ENCODE data around the gene CTNNA1. TPM values are rescaled to one million over a fixed set of nuclear protein-coding genes. Genes with fewer than 3 reads are reported as not detected.

CTNNA1 gene
- total and polyA plus RNA-seq, 9 of the 15 experiments (the other 6 are each of a cell fraction or from before 2014, with no cell fraction given), result 29.6 to 117 (median 89.1) TPM

GRCh38 chr5:138753794-138754698 lies 821 bp downstream of the CTNNA1 start (continued):
- no peak for TF ChIP-seq TCF3 (CRISPR knock-in tag; IDR thresholded peaks at IDR 0.05)
- no peak for TF ChIP-seq PPARD (CRISPR knock-in tag; IDR thresholded peaks at IDR 0.05)
- 0 out of 2 replicates have a peak, but pooled peaks have one; percentile 10 for TF ChIP-seq GABPA (tag; conservative IDR thresholded peaks at IDR 0.05; ENCODE audit: low read depth)
- no peak for TF ChIP-seq ZBTB33 (CRISPR knock-in tag; IDR thresholded peaks at IDR 0.05)
- no peak for TF ChIP-seq HSF4 (CRISPR knock-in tag; IDR thresholded peaks at IDR 0.05; ENCODE audit: borderline replicate concordance)
- no peak for TF ChIP-seq ZKSCAN8 (CRISPR knock-in tag; IDR thresholded peaks at IDR 0.05)
- no peak for TF ChIP-seq NFATC3 (IDR thresholded peaks at IDR 0.05)
- no peak for TF ChIP-seq NFXL1 (CRISPR knock-in tag; IDR thresholded peaks at IDR 0.05)
- TF ChIP-seq ZNF277 (CRISPR knock-in tag; IDR thresholded peaks at IDR 0.05; ENCODE audit: borderline replicate concordance), result no peak
- no peak for TF ChIP-seq ZNF282 (CRISPR knock-in tag; IDR thresholded peaks at IDR 0.05)
- TF ChIP-seq MYNN (IDR thresholded peaks at IDR 0.05), result no peak
- TF ChIP-seq MYNN (CRISPR knock-in tag; IDR thresholded peaks at IDR 0.05), result no peak
- TF ChIP-seq NCOA1 (IDR thresholded peaks at IDR 0.05; ENCODE audit: low read depth), result no peak
- TF ChIP-seq ZNF146 (CRISPR knock-in tag; IDR thresholded peaks at IDR 0.05; ENCODE audit: unreplicated experiment), result no peak
- peak; percentile 35; the same call in 1 of the 2 replicates for TF ChIP-seq CTBP1 (IDR thresholded peaks at IDR 0.05; ENCODE audit: borderline replicate concordance)
- TF ChIP-seq NR2C1 (IDR thresholded peaks at IDR 0.05), result no peak
- peak; percentile 30; the same call in 1 of the 2 replicates for TF ChIP-seq NR2C1 (tag; IDR thresholded peaks at IDR 0.05)
- peak; percentile 81 for TF ChIP-seq ZNF316 (IDR thresholded peaks at IDR 0.05)
- no peak for TF ChIP-seq VEZF1 (CRISPR knock-in tag; IDR thresholded peaks at IDR 0.05)
- TF ChIP-seq TAF9B (IDR thresholded peaks at IDR 0.05; ENCODE audit: partially characterized antibody), result no peak
- no peak for TF ChIP-seq GATAD2A (IDR thresholded peaks at IDR 0.05)
- TF ChIP-seq FOS (IDR thresholded peaks at IDR 0.05; ENCODE audit: extremely low read depth, insufficient read length), result no peak
- TF ChIP-seq CC2D1A (IDR thresholded peaks at IDR 0.05), result no peak
- peak; percentile 54 to 74 for TF ChIP-seq KDM1A (IDR thresholded peaks at IDR 0.05)
- no peak for TF ChIP-seq MCM7 (IDR thresholded peaks at IDR 0.05)
- TF ChIP-seq CREBBP (IDR thresholded peaks at IDR 0.05; ENCODE audit: low read depth, low read length), result no peak
- no peak for TF ChIP-seq BCL6 (CRISPR knock-in tag; IDR thresholded peaks at IDR 0.05)
- TF ChIP-seq NFIX (CRISPR knock-in tag; IDR thresholded peaks at IDR 0.05; ENCODE audit: low read depth), result no peak

All from K562 (cell line).